HG02840 (cell line): ENCODE measurements around the gene KLHL13.
"Not testable (repeated sequence)": the region's sequence is repeated elsewhere in the genome, so short reads cannot be mapped to it uniquely, and the experiment has no call there.

ENCODE experiments used
- ATAC-seq: cut with Tn5 transposase; IDR thresholded peaks from one replicate; pipeline ENCODE4 v1.9.1; 2021; ENCODE audit warnings: mild to moderate bottlenecking, moderate library complexity, moderate number of reproducible peaks; ENCODE audit not compliant: unreplicated experiment, low FRiP score

KLHL13 gene

DNA sequence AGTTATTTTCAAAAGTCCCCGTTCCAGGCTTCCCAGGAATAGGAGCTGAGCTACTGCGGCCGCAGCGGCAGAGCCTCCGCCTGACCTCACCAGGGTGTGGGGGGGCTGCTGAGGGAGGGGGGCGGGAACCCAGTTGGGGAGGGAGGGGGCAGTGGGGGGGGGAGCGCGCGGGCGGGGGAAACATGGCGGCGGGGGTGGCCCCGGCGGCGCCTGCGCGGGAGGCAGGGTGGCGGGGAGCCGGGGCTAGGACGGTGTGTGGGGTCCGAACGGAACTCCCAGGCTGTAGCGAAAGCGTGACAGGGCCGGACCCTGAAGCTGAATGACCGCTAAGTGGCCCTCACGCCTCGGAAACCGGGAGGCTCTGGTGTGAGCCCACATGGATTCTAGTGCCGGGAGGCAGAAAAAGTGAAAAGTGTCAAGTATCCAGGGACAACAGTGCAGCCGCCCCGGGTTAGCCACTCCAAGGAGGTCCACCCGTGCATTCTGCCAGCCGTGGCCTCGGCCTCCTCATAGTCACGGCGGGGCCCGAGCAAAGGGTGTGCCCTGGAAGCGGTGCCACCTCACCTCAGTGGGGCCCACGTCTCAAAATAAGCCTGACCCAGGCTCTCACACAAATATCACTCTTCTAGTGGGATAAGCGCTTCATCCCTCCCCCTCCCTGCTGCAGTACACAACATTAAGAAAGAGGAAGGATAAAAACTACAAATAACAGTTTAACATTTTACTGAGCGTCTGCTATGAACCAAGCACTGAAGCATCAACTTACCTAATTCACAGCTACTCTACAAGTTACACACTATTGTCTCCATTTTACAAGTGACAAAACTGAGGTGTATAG lies at the start of gene KLHL13:
TSS of gene KLHL13 (minus strand) at position 98 of the 838 bp plus-strand sequence. CDS start 88,337 bp downstream, outside the sequence.
- no peak for ATAC-seq

- ATAC-seq, result no peak
Measured at GRCh38 chrX:118164138-118164537, 47.5 kb upstream of the KLHL13 start.

DNA sequence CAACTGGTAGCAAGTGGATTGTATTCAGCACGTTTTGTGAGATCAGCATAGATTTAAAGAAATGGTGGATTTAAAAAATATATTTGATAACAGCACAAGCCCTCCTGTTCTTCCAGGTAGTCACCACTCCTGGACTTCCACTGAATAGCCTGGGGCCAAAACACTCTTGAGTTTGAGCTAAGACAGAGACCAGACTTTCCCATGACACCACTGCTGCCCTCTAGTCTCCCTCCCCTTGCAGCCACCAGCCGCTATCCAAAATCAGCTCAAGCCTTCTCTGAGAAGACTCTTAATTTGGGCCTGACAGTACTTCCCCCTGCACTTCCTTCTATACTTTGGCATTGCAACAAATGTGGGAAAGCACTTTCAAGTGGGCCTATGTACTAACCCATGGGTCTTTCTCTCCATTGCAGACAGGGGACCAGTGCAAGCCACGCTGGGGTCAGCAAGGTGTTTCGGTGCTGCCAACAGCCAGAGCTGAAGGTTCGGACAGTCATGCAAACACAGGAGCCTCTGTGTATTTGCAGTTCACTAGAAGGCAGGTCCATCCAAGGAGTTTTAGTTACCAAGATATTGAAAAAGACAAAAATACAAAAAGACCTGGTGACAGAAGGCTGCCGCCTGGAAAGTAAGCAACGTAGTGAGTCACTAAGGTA lies 40.5 kb upstream of the KLHL13 start:
- no peak for ATAC-seq

DNA sequence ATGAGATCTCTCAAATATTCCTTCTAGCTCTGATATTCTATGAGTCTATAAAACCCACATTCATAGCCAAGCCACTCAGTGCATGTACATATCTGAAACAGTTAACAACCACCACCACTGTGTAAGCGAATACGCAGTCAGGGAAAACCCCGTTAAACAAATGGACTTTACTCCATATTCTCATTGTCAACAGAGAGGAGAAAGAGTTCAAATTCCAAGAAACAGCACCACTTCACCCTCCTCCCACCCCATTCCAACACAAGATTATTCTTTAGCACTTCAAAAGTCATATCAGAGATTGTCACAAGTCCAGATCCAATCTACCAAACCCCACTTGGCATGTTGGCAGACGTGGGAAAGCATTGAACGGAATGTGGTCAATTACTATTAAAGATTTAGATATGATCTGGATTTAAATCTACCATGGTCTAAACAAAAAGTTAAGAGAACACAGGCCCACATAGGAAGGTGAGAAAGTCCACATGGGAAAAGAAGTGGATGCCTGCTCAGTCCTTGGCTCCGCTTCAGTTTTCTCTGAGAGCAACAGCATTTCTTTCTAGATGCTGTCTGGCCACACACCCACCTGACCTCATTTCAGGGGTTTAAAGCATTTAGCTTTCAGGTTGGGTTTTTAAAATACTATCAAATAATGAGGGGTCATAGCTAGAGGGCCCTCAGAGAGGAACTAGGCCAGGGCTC lies 39.8 kb upstream of the KLHL13 start:
- ATAC-seq, result no peak

DNA sequence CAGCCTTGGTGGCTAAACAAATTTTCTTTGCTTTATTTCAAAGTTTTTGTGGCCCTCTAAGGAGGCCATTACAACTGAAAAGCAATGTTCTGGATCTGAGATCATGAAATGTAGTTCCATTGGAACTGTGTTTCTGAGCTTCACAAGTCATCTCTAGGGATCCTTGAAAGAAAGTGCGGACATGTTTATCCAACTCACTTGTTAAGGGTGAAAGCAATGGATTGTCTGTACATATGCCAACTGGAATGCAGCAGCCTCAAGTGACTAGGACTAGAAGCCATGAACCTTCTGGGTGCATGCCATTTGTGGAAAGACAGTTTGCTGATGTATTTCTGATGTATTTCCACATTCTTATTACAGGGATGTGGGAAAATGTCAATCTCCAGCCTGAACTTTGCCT lies 36.7 kb upstream of the KLHL13 start:
- no peak for ATAC-seq

DNA sequence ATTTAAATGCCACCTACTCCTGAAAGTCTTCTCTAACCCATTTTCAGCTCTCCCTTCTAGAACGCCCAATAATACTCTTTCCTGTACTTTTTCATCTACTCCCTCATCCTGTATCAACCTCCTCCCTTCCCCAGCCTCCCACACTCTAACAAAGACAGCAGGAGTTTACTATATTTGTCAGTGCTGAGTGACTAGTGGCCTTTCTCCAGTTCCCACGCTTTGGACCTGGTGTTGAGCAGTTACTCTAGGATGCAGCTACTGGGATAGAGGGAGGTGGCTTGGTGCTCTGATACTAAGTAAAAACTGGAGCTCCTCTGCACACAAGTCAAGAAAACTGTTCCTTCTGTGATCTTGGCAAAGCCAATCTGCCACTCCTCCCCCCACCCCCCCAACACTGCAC lies 36.1 kb upstream of the KLHL13 start:
- ATAC-seq, result no peak

DNA sequence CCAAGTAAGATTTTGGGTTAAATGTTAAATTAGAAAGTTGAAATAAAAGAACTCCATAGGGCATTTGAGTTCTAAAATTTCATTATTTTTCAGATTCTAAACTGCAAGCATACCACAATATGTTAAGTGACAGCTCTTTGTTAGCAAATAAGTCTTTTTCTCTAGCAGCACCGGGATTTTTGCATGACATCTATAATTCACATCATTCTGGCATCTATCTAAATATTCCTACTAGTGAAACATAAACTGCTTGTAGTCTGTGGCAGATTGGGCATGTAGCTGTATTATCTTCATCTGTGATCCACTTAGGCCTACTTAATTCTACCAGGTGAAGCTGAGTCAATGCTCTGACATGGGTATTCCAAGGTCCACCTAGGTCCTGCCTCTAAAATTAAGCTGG lies 32.1 kb upstream of the KLHL13 start:
- ATAC-seq, result no peak

DNA sequence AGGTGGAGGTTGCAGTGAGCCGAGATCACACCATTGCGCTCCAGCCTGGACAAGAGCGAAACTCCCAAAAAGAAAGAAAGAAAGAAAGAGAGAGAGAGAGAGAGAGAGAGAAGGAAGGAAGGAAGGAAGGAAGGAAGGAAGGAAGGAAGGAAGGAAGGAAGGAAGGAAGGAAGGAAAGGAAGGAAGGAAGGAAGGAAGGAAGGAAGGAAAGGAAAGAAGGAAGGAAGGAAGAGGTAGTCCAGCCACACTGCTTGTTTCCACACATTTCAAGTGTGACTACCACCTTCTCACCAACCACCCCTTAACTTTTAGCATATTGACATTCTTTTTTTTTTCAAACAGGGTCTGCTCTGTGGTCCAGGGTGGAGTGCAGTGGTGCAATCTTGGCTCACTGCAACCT lies 31.2 kb upstream of the KLHL13 start:
- ATAC-seq, result not testable (repeated sequence)

- no peak for ATAC-seq
Measured at GRCh38 chrX:118143578-118143977, 27.0 kb upstream of the KLHL13 start.

DNA sequence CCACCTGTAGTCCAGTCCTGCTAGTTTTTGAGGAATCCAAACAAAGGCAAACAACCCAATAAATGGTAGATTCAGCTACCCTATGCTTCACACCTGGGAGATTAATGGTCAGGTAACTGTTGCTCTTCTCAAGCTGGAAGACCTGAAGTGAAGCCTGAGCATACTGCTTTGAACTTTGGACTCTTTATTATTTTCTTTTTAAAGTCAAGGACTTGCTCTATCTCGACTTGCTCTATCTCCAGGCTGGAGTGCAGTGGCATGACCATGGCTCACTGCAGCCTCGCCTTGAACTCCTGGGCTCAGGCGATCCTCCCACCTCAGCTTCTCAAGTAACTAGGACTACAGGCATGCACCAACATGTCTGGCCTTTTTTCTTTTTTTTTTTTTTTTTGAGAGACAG lies 14.7 kb upstream of the KLHL13 start:
- ATAC-seq, result no peak

DNA sequence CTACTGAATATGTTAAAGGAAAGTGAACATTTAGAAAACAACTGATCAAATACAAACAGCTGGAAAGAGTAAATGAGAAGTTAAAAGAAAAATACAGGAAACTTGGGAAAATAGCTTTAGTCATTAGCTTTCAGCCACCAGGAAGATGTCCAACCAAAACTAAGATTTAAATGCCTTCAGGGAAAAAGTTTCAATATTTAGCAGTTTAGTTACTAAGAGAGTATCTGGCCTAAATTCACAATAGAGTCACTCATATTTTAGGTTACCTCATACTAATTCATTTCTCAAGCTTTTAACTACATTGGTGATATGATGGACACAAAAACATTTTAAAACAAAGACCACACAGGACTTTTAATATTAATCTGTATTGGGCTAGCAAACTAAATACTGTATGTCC lies 13.1 kb upstream of the KLHL13 start:
- no peak for ATAC-seq

- ATAC-seq, result no peak
Measured at GRCh38 chrX:118128724-118129123, 12.1 kb upstream of the KLHL13 start.

- no peak for ATAC-seq
Measured at GRCh38 chrX:118126286-118126685, 9.7 kb upstream of the KLHL13 start.

GRCh38 chrX:118124243-118124642 lies 7.6 kb upstream of the KLHL13 start:
- ATAC-seq, result not testable (repeated sequence)

GRCh38 chrX:118117741-118118140 lies 1.1 kb upstream of the KLHL13 start:
- ATAC-seq, result no peak

GRCh38 chrX:118115953-118116712 lies 477 bp downstream of the KLHL13 start:
- no peak for ATAC-seq

GRCh38 chrX:118114971-118115370 lies 1.6 kb downstream of the KLHL13 start:
- ATAC-seq, result no peak

GRCh38 chrX:118109065-118109464 lies 7.5 kb downstream of the KLHL13 start:
- ATAC-seq, result no peak

GRCh38 chrX:118108304-118108703 lies 8.3 kb downstream of the KLHL13 start:
- ATAC-seq, result no peak

DNA sequence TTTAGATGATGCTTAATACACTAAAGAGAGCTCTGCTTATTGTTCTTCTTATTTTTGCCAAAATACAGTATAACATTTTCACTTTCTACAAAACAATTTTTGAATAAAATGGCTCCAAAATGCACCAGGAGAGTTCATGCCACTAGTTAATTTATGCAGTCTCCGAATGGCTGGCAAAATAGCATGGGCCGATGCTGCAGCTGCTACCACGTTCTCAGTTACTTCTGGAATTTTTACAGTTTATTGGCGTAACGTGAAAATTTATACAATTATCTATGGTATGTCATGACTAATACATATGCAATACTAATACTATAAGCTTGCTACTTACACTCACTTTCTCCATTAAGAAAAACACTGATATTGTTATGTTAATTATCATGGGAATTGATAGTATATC lies 16.5 kb downstream of the KLHL13 start:
- no peak for ATAC-seq

DNA sequence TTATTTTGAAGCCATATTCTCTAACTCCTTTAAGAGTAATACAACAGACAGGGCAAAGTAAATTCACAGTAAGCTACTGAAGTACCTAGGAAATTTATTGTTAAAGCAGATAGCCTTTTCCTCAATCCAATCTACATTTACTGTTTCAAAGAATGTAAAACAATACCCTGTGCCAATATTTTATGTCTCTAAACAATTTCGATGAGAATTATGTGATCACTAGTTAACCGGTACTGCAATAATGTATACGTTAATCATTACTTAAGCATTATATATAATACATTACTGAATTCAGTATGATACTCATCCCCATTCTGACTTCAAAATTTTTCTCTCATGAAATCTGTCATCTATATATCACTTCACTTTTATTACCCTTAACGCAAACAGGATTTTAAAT lies 28.5 kb downstream of the KLHL13 start:
- no peak for ATAC-seq
